Uterus (tissue), 4 donors: ENCODE measurements around the gene SPTBN5. TPM values are rescaled to one million over a fixed set of nuclear protein-coding genes. Genes with fewer than 3 reads are reported as not detected.

Source experiments
- DNase-seq, 2 donors: peaks; one replicate each; pipeline ENCODE4 v3.0.0-alpha.2; 2019 to 2020
- H3K27ac ChIP-seq, 2 donors: fragments of 200-600 bp; sonication (generic); 1 replicate in 1 of 2; 2 replicates in 1 of 2; pipeline ENCODE4 v1.5.1; 2016 to 2018
- H3K27me3 ChIP-seq, 2 donors: fragments of 200-600 bp; sonication (generic); one replicate each; pipeline ENCODE4 v1.5.1; 2018 to 2019; ENCODE audit warnings: control low read depth in 1 of 2
- H3K36me3 ChIP-seq, 2 donors: fragments of 200-600 bp; sonication (generic); one replicate each; pipeline ENCODE4 v1.5.1; 2019; ENCODE audit warnings: control low read depth in 1 of 2
- H3K4me1 ChIP-seq, 2 donors: fragments of 200-600 bp; sonication (generic); one replicate each; pipeline ENCODE4 v1.5.1; 2018 to 2019; ENCODE audit warnings: control low read depth in 1 of 2
- H3K4me3 ChIP-seq, 2 donors: fragments of 200-600 bp; sonication (generic); 1 replicate in 1 of 2; 2 replicates in 1 of 2; pipeline ENCODE4 v1.5.1; 2018 to 2019; ENCODE audit warnings: mild to moderate bottlenecking in 1 of 2
- H3K9me3 ChIP-seq, 2 donors: fragments of 200-600 bp; sonication (generic); one replicate each; pipeline ENCODE4 v1.5.1; 2019; ENCODE audit warnings: control low read depth in 1 of 2
- POLR2A ChIP-seq, 2 donors: fragments of 450-650 bp; IDR thresholded peaks; one replicate each; pipeline ENCODE4 v1.6.1; 2016; ENCODE audit warnings: antibody characterized with exemption in 2 of 2, mild to moderate bottlenecking in 1 of 2, moderate library complexity in 1 of 2
- intact Hi-C: fragments of 100-400 bp; cut with DNase I; formaldehyde crosslinking; loops from one replicate; pipeline ENCODE4 v1.15.1; 2023; ENCODE audit warnings: low total_unique reads
- total RNA-seq, 4 donors: library from RNA; depleted of rRNA in 3 of 4; stranded (reverse); fragments of >200 nt in 3 of 4; gene quantifications; one replicate each; pipeline versions ENCODE4 v1.1.0 to v1.2.4, GENCODE V29; 2014 to 2023
- TF ChIP-seq, protein P1 (sequence below), 4 experiments: fragments of 200-600 bp in 2 of 4; fragments of 450-650 bp in 2 of 4; sonication (generic) in 2 of 4; IDR thresholded peaks; one replicate each; pipeline ENCODE4 v1.5.1; 2016 to 2019; ENCODE audit warnings: antibody characterized with exemption in 4 of 4, mild to moderate bottlenecking in 2 of 4, moderate library complexity in 1 of 4
- donor health status: DM: yes; HTN: yes; CAD: no.

The SPTBN5 gene
- total RNA-seq, 4 donors from 2014 or later = 0.51 to 0.76 (median 0.61) TPM; not detected in 1

DNA sequence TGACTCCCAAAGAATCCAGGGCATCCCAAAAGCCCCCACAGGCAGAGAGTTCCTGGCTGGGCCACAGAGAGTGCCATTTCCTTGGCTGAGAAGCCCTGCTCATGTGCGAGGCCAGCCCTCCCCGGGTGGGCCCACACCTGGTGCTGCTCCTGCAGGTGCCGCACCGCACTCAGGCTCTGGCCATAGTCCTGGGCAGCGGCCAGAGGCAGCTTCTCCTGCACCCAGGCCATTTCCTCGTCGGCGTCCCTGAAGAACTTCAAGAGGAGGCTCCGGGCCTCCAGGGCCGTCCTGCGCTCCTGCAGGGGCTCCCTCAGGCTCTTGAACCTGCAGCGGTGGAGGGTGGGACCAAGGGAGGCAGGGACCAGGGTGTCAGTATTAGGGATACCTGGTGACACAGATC, 37.1 kb downstream of the SPTBN5 start:
- H3K27me3 ChIP-seq = no peaks in the 10 kb centered on the region
- intact Hi-C loops = loop anchor here (10.0 kb wide), 1 partner anchor 58 kb away; no protein-coding TSS in a partner anchor
- H3K36me3 ChIP-seq = no peaks in the 10 kb centered on the region
- no peak for DNase-seq
- H3K4me3 ChIP-seq = no peak overlapping the region
- no peaks in the 10 kb centered on the region for H3K9me3 ChIP-seq
- H3K27ac ChIP-seq = no peak overlapping the region
- TF ChIP-seq, protein P1, sequence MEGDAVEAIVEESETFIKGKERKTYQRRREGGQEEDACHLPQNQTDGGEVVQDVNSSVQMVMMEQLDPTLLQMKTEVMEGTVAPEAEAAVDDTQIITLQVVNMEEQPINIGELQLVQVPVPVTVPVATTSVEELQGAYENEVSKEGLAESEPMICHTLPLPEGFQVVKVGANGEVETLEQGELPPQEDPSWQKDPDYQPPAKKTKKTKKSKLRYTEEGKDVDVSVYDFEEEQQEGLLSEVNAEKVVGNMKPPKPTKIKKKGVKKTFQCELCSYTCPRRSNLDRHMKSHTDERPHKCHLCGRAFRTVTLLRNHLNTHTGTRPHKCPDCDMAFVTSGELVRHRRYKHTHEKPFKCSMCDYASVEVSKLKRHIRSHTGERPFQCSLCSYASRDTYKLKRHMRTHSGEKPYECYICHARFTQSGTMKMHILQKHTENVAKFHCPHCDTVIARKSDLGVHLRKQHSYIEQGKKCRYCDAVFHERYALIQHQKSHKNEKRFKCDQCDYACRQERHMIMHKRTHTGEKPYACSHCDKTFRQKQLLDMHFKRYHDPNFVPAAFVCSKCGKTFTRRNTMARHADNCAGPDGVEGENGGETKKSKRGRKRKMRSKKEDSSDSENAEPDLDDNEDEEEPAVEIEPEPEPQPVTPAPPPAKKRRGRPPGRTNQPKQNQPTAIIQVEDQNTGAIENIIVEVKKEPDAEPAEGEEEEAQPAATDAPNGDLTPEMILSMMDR (IDR thresholded peaks at IDR 0.05) = no peak
- TF ChIP-seq POLR2A (IDR thresholded peaks at IDR 0.05) = no peak
- no peaks in the 10 kb centered on the region for H3K4me1 ChIP-seq

DNA sequence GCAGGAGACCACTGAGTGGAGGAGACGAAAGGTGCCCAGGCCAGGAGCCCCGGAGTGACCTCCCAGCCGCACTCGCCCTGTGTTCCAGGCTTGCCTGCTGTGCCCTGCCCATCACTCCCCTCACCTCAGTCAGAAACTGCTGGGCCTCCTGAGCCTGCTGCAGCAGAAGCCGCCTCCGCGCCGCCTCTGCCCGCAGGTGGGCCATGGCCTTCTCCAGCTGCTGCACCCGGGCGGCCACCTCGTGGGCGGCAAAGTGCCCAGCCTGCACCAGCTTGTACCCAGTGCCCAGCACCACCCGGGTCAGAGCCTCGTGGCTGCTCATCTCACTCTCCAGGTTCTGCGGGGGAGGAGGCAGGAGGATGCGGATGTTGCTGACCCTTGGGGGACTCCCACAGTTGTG, 37.6 kb downstream of the SPTBN5 start:
- Histone ChIP-seq H3K4me1 (no peaks in the 10 kb centered on the region), H3K27me3 (no peaks in the 10 kb centered on the region), H3K36me3 (no peaks in the 10 kb centered on the region), H3K27ac (no peak overlapping the region), H3K9me3 (no peaks in the 10 kb centered on the region), H3K4me3 (no peak overlapping the region)
- intact Hi-C loops = loop anchor here (10.0 kb wide), 1 partner anchor 59 kb away; no protein-coding TSS in a partner anchor
- no peak for TF ChIP-seq POLR2A (IDR thresholded peaks at IDR 0.05)
- TF ChIP-seq, protein P1 (IDR thresholded peaks at IDR 0.05) = no peak
- DNase-seq = no peak

DNA sequence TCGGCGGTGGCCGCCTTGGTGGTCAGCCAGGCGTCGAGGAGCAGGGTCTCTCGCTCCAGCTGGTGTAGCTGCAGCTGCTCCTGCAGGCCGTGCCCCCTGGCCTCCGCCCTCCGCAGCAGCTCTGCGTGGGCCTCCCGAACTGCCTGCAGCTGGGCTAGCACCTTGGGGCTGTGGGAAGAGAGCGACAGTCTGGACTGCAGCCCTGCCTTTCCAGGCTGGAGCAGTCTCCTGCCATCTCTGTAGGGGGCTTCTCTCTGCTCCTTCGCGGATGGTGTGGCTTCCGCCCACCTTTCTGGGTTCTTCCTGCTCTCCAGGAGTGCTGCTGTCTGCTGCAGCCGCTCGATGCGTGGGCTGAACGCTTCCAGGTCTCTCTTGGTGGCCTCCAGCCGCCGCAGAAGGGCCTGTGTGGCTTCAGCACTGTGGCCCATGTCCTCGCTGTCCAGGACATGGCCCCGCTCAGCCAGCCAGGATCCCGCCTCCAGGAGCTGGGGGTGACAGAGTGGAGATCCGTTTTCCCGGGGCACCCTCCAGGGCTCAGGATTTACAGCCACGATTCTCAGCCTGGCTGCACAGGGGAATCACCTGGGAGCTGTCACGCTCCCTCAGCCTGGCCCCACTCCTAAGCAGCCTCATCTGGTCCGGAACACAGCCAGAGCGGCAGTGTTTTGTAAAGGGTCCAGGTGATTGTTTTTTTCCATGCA, 38.4 kb downstream of the SPTBN5 start:
- Histone ChIP-seq H3K27me3 (no peaks in the 10 kb centered on the region), H3K9me3 (no peaks in the 10 kb centered on the region), H3K4me1 (no peaks in the 10 kb centered on the region), H3K27ac (no peak overlapping the region), H3K36me3 (no peaks in the 10 kb centered on the region), H3K4me3 (no peak overlapping the region)
- TF ChIP-seq, protein P1 (IDR thresholded peaks at IDR 0.05) = no peak
- TF ChIP-seq POLR2A (IDR thresholded peaks at IDR 0.05) = no peak
- intact Hi-C loops = loop anchor here (10.0 kb wide), 1 partner anchor 59 kb away; no protein-coding TSS in a partner anchor
- no peak for DNase-seq

DNA sequence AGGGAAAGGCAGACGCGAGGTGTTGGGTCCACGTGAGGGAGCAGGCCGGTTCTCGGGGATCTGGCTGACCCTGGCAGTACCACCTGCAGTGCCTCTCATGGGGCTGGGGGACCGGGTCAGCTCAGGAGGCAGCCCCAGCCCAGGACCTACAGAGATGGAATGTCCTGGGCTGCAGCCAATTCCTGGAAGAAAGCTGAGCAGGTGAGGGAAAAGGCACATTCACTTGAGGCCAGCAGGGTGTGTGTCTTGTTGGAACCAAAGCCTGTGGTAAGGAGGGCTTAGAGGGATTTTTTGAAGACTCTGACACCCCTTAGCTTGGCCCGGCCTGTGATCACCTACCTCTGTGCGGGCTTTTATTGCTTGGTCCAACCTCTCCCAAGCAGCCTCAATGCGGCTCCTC, 39.4 kb downstream of the SPTBN5 start:
- no peaks in the 10 kb centered on the region for H3K36me3 ChIP-seq
- H3K4me1 ChIP-seq = no peaks in the 10 kb centered on the region
- DNase-seq = no peak
- no peak overlapping the region for H3K4me3 ChIP-seq
- no peak for TF ChIP-seq POLR2A (IDR thresholded peaks at IDR 0.05)
- TF ChIP-seq, protein P1 (IDR thresholded peaks at IDR 0.05) = no peak
- intact Hi-C loops = loop anchor here (10.0 kb wide), 1 partner anchor 60 kb away; no protein-coding TSS in a partner anchor
- no peak overlapping the region for H3K27ac ChIP-seq
- H3K9me3 ChIP-seq = no peaks in the 10 kb centered on the region
- no peaks in the 10 kb centered on the region for H3K27me3 ChIP-seq

DNA sequence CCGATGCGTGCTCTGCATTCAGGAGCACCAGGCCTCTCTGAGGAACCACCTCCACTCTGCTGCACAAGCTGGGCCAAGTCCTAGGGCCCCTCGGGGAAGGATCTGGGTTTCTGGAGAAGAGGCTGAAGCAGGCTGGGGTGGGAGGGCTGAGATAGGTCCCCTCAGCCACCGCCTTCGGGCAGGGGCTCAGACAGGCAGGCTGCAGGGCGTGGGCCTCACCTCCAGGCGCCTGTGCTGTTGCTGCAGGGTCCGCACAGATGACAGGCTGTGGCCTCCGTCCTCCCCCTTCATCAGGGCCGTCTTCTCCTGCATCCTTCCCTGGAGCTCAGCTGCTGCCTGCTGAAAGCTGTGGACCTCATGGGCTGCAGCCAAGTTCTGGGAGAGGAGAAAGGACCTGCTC, 40.0 kb downstream of the SPTBN5 start:
- no peak for TF ChIP-seq POLR2A (IDR thresholded peaks at IDR 0.05)
- TF ChIP-seq, protein P1 (IDR thresholded peaks at IDR 0.05) = no peak
- Histone ChIP-seq H3K27me3 (no peaks in the 10 kb centered on the region), H3K4me3 (no peak overlapping the region), H3K27ac (no peak overlapping the region), H3K4me1 (no peaks in the 10 kb centered on the region), H3K36me3 (no peaks in the 10 kb centered on the region), H3K9me3 (no peaks in the 10 kb centered on the region)
- no peak for DNase-seq
- intact Hi-C loops = loop anchor here (10.0 kb wide), 1 partner anchor 61 kb away; no protein-coding TSS in a partner anchor
